GM23338 (cell line): ENCODE measurements around the gene RGL1. TPM values are rescaled to one million over a fixed set of nuclear protein-coding genes. Genes with fewer than 3 reads are reported as not detected.

Experiments used
- ATAC-seq: fragments of 200-7000 bp; cut with Tn5 transposase; 3 replicates; pipeline ENCODE4 v1.9.1; 2020
- DNase-seq: peaks from one replicate; pipeline ENCODE4 v3.0.0-alpha.2; 2015; ENCODE audit warnings: low spot score
- H2AFZ ChIP-seq: fragments of 200-600 bp; sonication (generic); 2 replicates; pipeline ENCODE4 v1.8.0; 2016; ENCODE audit warnings: antibody characterized with exemption, mild to moderate bottlenecking, moderate library complexity
- H3F3A ChIP-seq: fragments of 200-600 bp; sonication (generic); replicated peaks from 2 replicates; pipeline ENCODE4 v1.8.0; 2017; ENCODE audit warnings: antibody characterized with exemption, mixed run types, low read depth
- H3K27ac ChIP-seq: fragments of 200-600 bp; sonication (generic); 2 replicates; pipeline ENCODE4 v1.6.1; 2016; ENCODE audit warnings: low read depth
- H3K27me3 ChIP-seq: fragments of 200-600 bp; sonication (generic); 2 replicates; pipeline ENCODE4 v1.8.0; 2016; ENCODE audit warnings: mild to moderate bottlenecking, mixed run types, moderate library complexity; ENCODE audit not compliant: insufficient read depth
- H3K36me3 ChIP-seq: fragments of 200-600 bp; sonication (generic); 2 replicates; pipeline ENCODE4 v1.8.0; 2016; ENCODE audit warnings: mild to moderate bottlenecking; ENCODE audit not compliant: insufficient read depth
- H3K4me1 ChIP-seq: fragments of 200-600 bp; sonication (generic); 2 replicates; pipeline ENCODE4 v1.8.0; 2016; ENCODE audit warnings: mild to moderate bottlenecking, moderate library complexity; ENCODE audit not compliant: insufficient read depth
- H3K4me2 ChIP-seq: fragments of 200-600 bp; sonication (generic); 2 replicates; pipeline ENCODE4 v1.7.1; 2017; ENCODE audit warnings: mixed run types
- H3K4me3 ChIP-seq: fragments of 200-600 bp; sonication (generic); 2 replicates; pipeline ENCODE4 v1.6.1; 2016; ENCODE audit warnings: mixed run types
- H3K79me2 ChIP-seq: fragments of 200-600 bp; sonication (generic); replicated peaks from 2 replicates; pipeline ENCODE4 v1.8.0; 2017; ENCODE audit warnings: mild to moderate bottlenecking; ENCODE audit not compliant: insufficient read depth
- H3K9me2 ChIP-seq: fragments of 200-600 bp; sonication (generic); 2 replicates; pipeline ENCODE4 v1.8.0; 2017; ENCODE audit not compliant: insufficient read depth
- H4K20me1 ChIP-seq: fragments of 200-600 bp; sonication (generic); replicated peaks from 2 replicates; pipeline ENCODE4 v1.8.0; 2017; ENCODE audit warnings: mild to moderate bottlenecking; ENCODE audit not compliant: insufficient read depth
- H3K27ac Mint-ChIP-seq: 2 replicates; pipeline ENCODE4 v1.8.0; 2020; ENCODE audit warnings: inconsistent platforms, mild to moderate bottlenecking, moderate library complexity, mixed read lengths
- H3K27me3 Mint-ChIP-seq: 3 replicates; pipeline ENCODE4 v1.8.0; 2022; ENCODE audit warnings: low read depth, mild to moderate bottlenecking, moderate library complexity, mixed read lengths, inconsistent platforms; ENCODE audit not compliant: insufficient read depth, poor library complexity
- H3K36me3 Mint-ChIP-seq: 3 replicates; pipeline ENCODE4 v1.8.0; 2021; ENCODE audit warnings: low read depth, mild to moderate bottlenecking, inconsistent platforms, moderate library complexity, mixed read lengths
- H3K4me1 Mint-ChIP-seq: 3 replicates; pipeline ENCODE4 v1.8.0; 2020; ENCODE audit warnings: mild to moderate bottlenecking, inconsistent platforms, mixed read lengths
- H3K4me3 Mint-ChIP-seq: 3 replicates; pipeline ENCODE4 v1.8.0; 2021; ENCODE audit warnings: moderate library complexity, mild to moderate bottlenecking, inconsistent platforms, mixed read lengths
- H3K9me3 Mint-ChIP-seq: 3 replicates; pipeline ENCODE4 v1.8.0; 2020; ENCODE audit warnings: moderate library complexity, mild to moderate bottlenecking, inconsistent platforms, mixed read lengths
- CTCF ChIP-seq, 2 experiments: fragments of 200-600 bp in 1 of 2; sonication (generic) in 1 of 2; conservative IDR thresholded peaks; 2 replicates each; pipeline versions ENCODE4 v1.5.1 to v1.6.1; 2016 to 2017; ENCODE audit warnings: antibody characterized with exemption in 2 of 2, low read depth in 2 of 2, mild to moderate bottlenecking in 2 of 2, moderate library complexity in 1 of 2
- ETS1 ChIP-seq: IDR thresholded peaks from 2 replicates; pipeline ENCODE4 v1.6.1; 2016; ENCODE audit warnings: antibody characterized with exemption
- EZH2phosphoT487 ChIP-seq: fragments of 200-600 bp; sonication (generic); IDR thresholded peaks from one replicate; pipeline ENCODE4 v1.8.1; 2018; ENCODE audit warnings: antibody characterized with exemption; ENCODE audit not compliant: unreplicated experiment
- JUNB ChIP-seq: IDR thresholded peaks from one replicate; pipeline ENCODE4 v1.6.1; 2016; ENCODE audit warnings: antibody characterized with exemption; ENCODE audit not compliant: unreplicated experiment
- NANOG ChIP-seq: IDR thresholded peaks from 2 replicates; pipeline ENCODE4 v1.6.1; 2016; ENCODE audit warnings: antibody characterized with exemption, borderline replicate concordance
- POLR2AphosphoS5 ChIP-seq: IDR thresholded peaks from 2 replicates; pipeline ENCODE4 v1.6.1; 2016; ENCODE audit warnings: antibody characterized with exemption, low read depth
- STAT1 ChIP-seq: IDR thresholded peaks from one replicate; pipeline ENCODE4 v1.6.1; 2016; ENCODE audit warnings: antibody characterized with exemption; ENCODE audit not compliant: unreplicated experiment
- ZNF114 ChIP-seq: fragments of 250-450 bp; sonication (Bioruptor Pico); IDR thresholded peaks from 2 replicates; pipeline ENCODE4 v1.5.0; 2020; ENCODE audit warnings: mild to moderate bottlenecking, moderate library complexity
- ZNF331 ChIP-seq: fragments of 250-450 bp; sonication (Bioruptor Pico); IDR thresholded peaks from 2 replicates; pipeline ENCODE4 v1.5.0; 2020; ENCODE audit warnings: low read depth, mild to moderate bottlenecking, moderate library complexity
- ZNF462 ChIP-seq: fragments of 250-450 bp; sonication (Bioruptor Pico); IDR thresholded peaks from 2 replicates; pipeline ENCODE4 v1.5.0; 2020; ENCODE audit warnings: mild to moderate bottlenecking, moderate library complexity
- polyA plus RNA-seq: library from polyadenylated mRNA; unstranded; fragments of >200 nt; fragmentation: Nextera tagmentation; extraction: Ambion mirVana; gene quantifications from 2 replicates; pipeline ENCODE4 v1.2.1, GENCODE V29; 2016
- total RNA-seq: library from RNA; depleted of rRNA; stranded (reverse); fragments of >200 nt; shearing (Covaris generic); gene quantifications from 2 replicates; pipeline ENCODE4 v1.2.3, GENCODE V29; 2014

Gene RGL1
- total and polyA plus RNA-seq, 2 experiments from 2014 or later = 0.91 to 2.6 TPM

GRCh38 chr1:183842795-183843144 lies 37.9 kb downstream of the RGL1 start:
- no peak for TF ChIP-seq ZNF462
- TF ChIP-seq ZNF331 (CRISPR knock-in tag) = no peak
- TF ChIP-seq STAT1 = no peak
- TF ChIP-seq NANOG = no peak
- TF ChIP-seq ZNF114 (CRISPR knock-in tag) = no peak
- TF ChIP-seq ETS1 = no peak
- no peak for TF ChIP-seq POLR2AphosphoS5
- TF ChIP-seq CTCF (conservative IDR thresholded peaks at IDR 0.05; ENCODE audit: low read depth in 2 of 2) = no peak
- TF ChIP-seq EZH2phosphoT487 = no peak
- no peak for TF ChIP-seq JUNB
- Histone ChIP-seq H3K4me3 (no peak overlapping the region), H3F3A (no peaks in the 10 kb centered on the region), H3K27ac (no peak overlapping the region), H3K9me2 (no peaks in the 10 kb centered on the region), H3K4me1 (no peaks in the 10 kb centered on the region), H3K4me2 (no peak overlapping the region), H3K36me3 (no peaks in the 10 kb centered on the region), H4K20me1 (no peaks in the 10 kb centered on the region), H3K79me2 (no peaks in the 10 kb centered on the region), H2AFZ (no peak overlapping the region), H3K27me3 (no peaks in the 10 kb centered on the region)
- Mint-ChIP-seq H3K9me3 (no peaks in the 10 kb centered on the region), H3K4me3 (no peak overlapping the region), H3K27ac (no peak overlapping the region), H3K4me1 (peaks cover 3% of the 10 kb centered on the region; the same call in 2 of the 3 replicates), H3K36me3 (no peaks in the 10 kb centered on the region), H3K27me3 (peaks cover 2% of the 10 kb centered on the region)
- no peak for DNase-seq
- no peak for ATAC-seq
